ENCODE data around the gene IQCK. TPM values are rescaled to one million over a fixed set of nuclear protein-coding genes. Genes with fewer than 3 reads are reported as not detected.
A peak's percentile ranks its signal among the peaks of the same experiment; 100 is the strongest.

IQCK gene
- total and polyA plus RNA-seq, 8 donors: 3.5 to 100.0 (median 13.6) TPM

- DNase-seq: no peak
- Histone ChIP-seq H3K4me3 (no peak overlapping the region), H3K4me1 (peaks cover 0 to 15% (median 2%) of the 10 kb centered on the region in 4 donors), H3K36me3 (peaks cover 25 to 78% (median 67%) of the 10 kb centered on the region in 4 donors), H3K9me3 (peaks cover 0 to under 1% (median 0%) of the 10 kb centered on the region in 4 donors), H3K27ac (peak overlapping the region in 2 of 5 donors; percentile 4 to 31), H3K27me3 (no peaks in the 10 kb centered on the region)
- intact Hi-C loops (cut with DNase I; ENCODE audit: low total_unique reads): no loop called here
- TF ChIP-seq CTCF (IDR thresholded peaks at IDR 0.05): no peak
- TF ChIP-seq POLR2A (IDR thresholded peaks at IDR 0.05): no peak
- TF ChIP-seq POLR2AphosphoS5 (IDR thresholded peaks at IDR 0.05): no peak
- no peak for TF ChIP-seq EP300 (IDR thresholded peaks at IDR 0.05)
- 64 to 70% (median 69%) methylated on average over 4 of the region's 4 CpGs for WGBS, 5 donors
Measured at GRCh38 chr16:19690196-19690595, 27.9 kb upstream of the IQCK start.

GRCh38 chr16:19691161-19691711 lies 26.8 kb upstream of the IQCK start:
- DNase-seq: no peak
- intact Hi-C loops (cut with DNase I; ENCODE audit: low total_unique reads): no loop called here
- H3K27me3 ChIP-seq: no peaks in the 10 kb centered on the region
- H3K4me1 ChIP-seq: peaks cover 8 to 26% (median 12%) of the 10 kb centered on the region in 4 donors
- no peak for TF ChIP-seq POLR2AphosphoS5 (IDR thresholded peaks at IDR 0.05)
- no peak for TF ChIP-seq POLR2A (IDR thresholded peaks at IDR 0.05)
- TF ChIP-seq CTCF (IDR thresholded peaks at IDR 0.05): no peak
- TF ChIP-seq EP300 (IDR thresholded peaks at IDR 0.05): no peak
- peak overlapping the region in 2 of 5 donors; percentile 31 to 33 for H3K27ac ChIP-seq
- no peak overlapping the region for H3K4me3 ChIP-seq
- H3K36me3 ChIP-seq: peaks cover 25 to 68% (median 56%) of the 10 kb centered on the region in 4 donors
- H3K9me3 ChIP-seq: no peaks in the 10 kb centered on the region
- WGBS, 5 donors: 76 to 85% (median 81%) methylated on average over 13 to 14 of the region's 14 CpGs

- Histone ChIP-seq H3K4me1 (peaks cover 45 to 57% (median 49%) of the 10 kb centered on the region in 4 donors), H3K9me3 (no peaks in the 10 kb centered on the region), H3K27ac (peak overlapping the region in 3 of 5 donors; percentile 77 to 88 (median 82)), H3K27me3 (no peaks in the 10 kb centered on the region), H3K4me3 (no peak overlapping the region), H3K36me3 (peaks cover 15 to 54% (median 41%) of the 10 kb centered on the region in 4 donors)
- DNase-seq: no peak
- no peak for TF ChIP-seq EP300 (IDR thresholded peaks at IDR 0.05)
- TF ChIP-seq CTCF (IDR thresholded peaks at IDR 0.05): no peak
- TF ChIP-seq POLR2AphosphoS5 (IDR thresholded peaks at IDR 0.05): no peak
- no peak for TF ChIP-seq POLR2A (IDR thresholded peaks at IDR 0.05)
- intact Hi-C loops (cut with DNase I; ENCODE audit: low total_unique reads): no loop called here
- 89 to 96% (median 93%) methylated on average over 8 of the region's 8 CpGs for WGBS, 5 donors
Measured at GRCh38 chr16:19694989-19695388, 23.1 kb upstream of the IQCK start.

GRCh38 chr16:19696328-19696727 lies 21.7 kb upstream of the IQCK start:
- DNase-seq: peak; percentile 86 to 92
- no peak overlapping the region for H3K4me3 ChIP-seq
- H3K27me3 ChIP-seq: no peaks in the 10 kb centered on the region
- H3K4me1 ChIP-seq: peaks cover 52 to 63% (median 58%) of the 10 kb centered on the region in 4 donors
- H3K9me3 ChIP-seq: no peaks in the 10 kb centered on the region
- 6 to 15% (median 9%) methylated on average over 8 to 10 of the region's 10 CpGs for WGBS, 5 donors
- H3K27ac ChIP-seq: peak overlapping the region; percentile 39 to 88 (median 77)
- TF ChIP-seq CTCF (IDR thresholded peaks at IDR 0.05): no peak
- TF ChIP-seq POLR2AphosphoS5 (IDR thresholded peaks at IDR 0.05): peak in 2 of 3 donors; percentile 37 to 75
- H3K36me3 ChIP-seq: peaks cover 11 to 54% (median 43%) of the 10 kb centered on the region in 4 donors
- intact Hi-C loops (cut with DNase I; ENCODE audit: low total_unique reads): no loop called here

Measured in stomach (tissue), 9 donors.